ENCODE data around the gene CALD1.

The CALD1 gene

GRCh38 chr7:134888141-134888740 lies 108.8 kb downstream of the CALD1 start:
- H3K27ac ChIP-seq: no peak overlapping the region
- no peak for DNase-seq (ENCODE audit: low read depth, low spot score)

- H3K27ac ChIP-seq: peak overlapping the region; percentile 78
- DNase-seq (ENCODE audit: low read depth, low spot score): peak; percentile 66
These were observed 111.1 kb downstream of the CALD1 start for GRCh38 chr7:134890246-134891240.

GRCh38 chr7:134891262-134891695 lies 111.8 kb downstream of the CALD1 start:
- peak; percentile 89 for DNase-seq (ENCODE audit: low read depth, low spot score)
- peak overlapping the region; percentile 78 for H3K27ac ChIP-seq

- H3K27ac ChIP-seq: peak overlapping the region; percentile 78
- DNase-seq (ENCODE audit: low read depth, low spot score): no peak
These were observed 112.6 kb downstream of the CALD1 start for GRCh38 chr7:134891696-134892678.

GRCh38 chr7:134892963-134893362 lies 113.5 kb downstream of the CALD1 start:
- no peak overlapping the region for H3K27ac ChIP-seq
- no peak for DNase-seq (ENCODE audit: low read depth, low spot score)

- no peak for DNase-seq (ENCODE audit: low read depth, low spot score)
- H3K27ac ChIP-seq: no peak overlapping the region
These were observed 114.5 kb downstream of the CALD1 start for GRCh38 chr7:134893920-134894319.

- no peak for DNase-seq (ENCODE audit: low read depth, low spot score)
- no peak overlapping the region for H3K27ac ChIP-seq
These were observed 115.5 kb downstream of the CALD1 start for GRCh38 chr7:134894928-134895327.

GRCh38 chr7:134896073-134896472 lies 116.6 kb downstream of the CALD1 start:
- DNase-seq (ENCODE audit: low read depth, low spot score): no peak
- H3K27ac ChIP-seq: no peak overlapping the region

- H3K27ac ChIP-seq: no peak overlapping the region
- DNase-seq (ENCODE audit: low read depth, low spot score): no peak
These were observed 118.5 kb downstream of the CALD1 start for GRCh38 chr7:134897936-134898335.

GRCh38 chr7:134899729-134900128 lies 120.3 kb downstream of the CALD1 start:
- H3K27ac ChIP-seq: peak overlapping the region; percentile 40
- no peak for DNase-seq (ENCODE audit: low read depth, low spot score)

GRCh38 chr7:134900166-134900982 lies 120.9 kb downstream of the CALD1 start:
- peak overlapping the region; percentile 40 for H3K27ac ChIP-seq
- DNase-seq (ENCODE audit: low read depth, low spot score): no peak

- no peak overlapping the region for H3K27ac ChIP-seq
- no peak for DNase-seq (ENCODE audit: low read depth, low spot score)
These were observed 122.1 kb downstream of the CALD1 start for GRCh38 chr7:134901389-134902020.

GRCh38 chr7:134902058-134902457 lies 122.6 kb downstream of the CALD1 start:
- DNase-seq (ENCODE audit: low read depth, low spot score): no peak
- H3K27ac ChIP-seq: peak overlapping the region; percentile 18

GRCh38 chr7:134903073-134903790 lies 123.8 kb downstream of the CALD1 start:
- DNase-seq (ENCODE audit: low read depth, low spot score): no peak
- peak overlapping the region; percentile 18 for H3K27ac ChIP-seq

- DNase-seq (ENCODE audit: low read depth, low spot score): no peak
- H3K27ac ChIP-seq: peak overlapping the region; percentile 31
These were observed 125.9 kb downstream of the CALD1 start for GRCh38 chr7:134905375-134905774.

GRCh38 chr7:134907000-134907399 lies 127.6 kb downstream of the CALD1 start:
- peak overlapping the region; percentile 53 for H3K27ac ChIP-seq
- DNase-seq (ENCODE audit: low read depth, low spot score): no peak

- peak overlapping the region; percentile 53 for H3K27ac ChIP-seq
- no peak for DNase-seq (ENCODE audit: low read depth, low spot score)
These were observed 128.2 kb downstream of the CALD1 start for GRCh38 chr7:134907639-134908038.

GRCh38 chr7:134908289-134908688 lies 128.9 kb downstream of the CALD1 start:
- DNase-seq (ENCODE audit: low read depth, low spot score): no peak

More at GRCh38 chr7:134908289-134908688, 128.9 kb downstream of the CALD1 start:
- peak overlapping the region; percentile 53 for H3K27ac ChIP-seq

Measured in epithelial cell of prostate (primary cell).